HepG2 (cell line): ENCODE results near the gene SYCP2. TPM values are rescaled to one million over a fixed set of nuclear protein-coding genes. Genes with fewer than 3 reads are reported as not detected.

Source experiments
- ATAC-seq: fragments of 200-7000 bp; cut with Tn5 transposase; 3 replicates; pipeline ENCODE4 v1.9.1; 2020; ENCODE audit warnings: mild to moderate bottlenecking, moderate library complexity
- BruUV-seq: library from RNA; stranded (reverse); fragments of 400-500 nt; replicated peaks from 2 replicates; lab custom pipeline; 2021; lab: Mats Ljungman, UMichigan
- CTCF ChIA-PET: fragments of 300-600 bp; formaldehyde crosslinking; extraction: SDS; loops from one replicate; lab custom pipeline; 2021; ENCODE audit warnings: low total read pairs, inconsistent platforms, low intra/inter-chr PET ratio; lab: Yijun Ruan, JAX
- POLR2A ChIA-PET: fragments of 350-600 bp; sonication (Branson Sonifier 250); formaldehyde crosslinking; loops from one replicate; lab custom pipeline; 2020; ENCODE audit warnings: antibody characterized with exemption, inconsistent platforms; lab: Yijun Ruan, JAX
- DNase-seq: peaks from one replicate; pipeline ENCODE4 v3.0.0-alpha.2; 2015; ENCODE audit warnings: low spot score
- FAIRE-seq: peaks from 3 replicates; lab custom pipeline; 2011; peaks lifted over from hg19 to GRCh38; lab: Jason Lieb, UNC
- H2AFZ ChIP-seq: one replicate; pipeline ENCODE4 v1.6.1; 2011; ENCODE audit warnings: low read length, inconsistent platforms
- H3K27ac ChIP-seq: fragments of 300-600 bp; 3 replicates; pipeline ENCODE4 v1.8.0; 2011; ENCODE audit warnings: mixed run types, mild to moderate bottlenecking, mixed read lengths, low read length, inconsistent platforms; ENCODE audit not compliant: insufficient read depth; ENCODE audit errors: extremely low read length
- H3K27me3 ChIP-seq, 2 experiments: fragments of 200-600 bp in 1 of 2; 2 replicates in 1 of 2; 3 replicates in 1 of 2; pipeline versions ENCODE4 v1.6.0 to v1.8.0; 2011; ENCODE audit warnings: low read length in 2 of 2, mild to moderate bottlenecking in 2 of 2, moderate library complexity in 2 of 2, inconsistent platforms in 1 of 2; ENCODE audit not compliant: insufficient read depth in 2 of 2, control insufficient read depth in 1 of 2
- H3K36me3 ChIP-seq, 2 experiments: fragments of 200-600 bp in 1 of 2; replicated peaks in 1 of 2; 2 replicates in 1 of 2; 3 replicates in 1 of 2; pipeline versions ENCODE4 v1.5.1 to v1.8.0; 2011; ENCODE audit warnings: low read length in 2 of 2, inconsistent platforms in 1 of 2; ENCODE audit not compliant: insufficient read depth in 2 of 2, control insufficient read depth in 1 of 2
- H3K4me1 ChIP-seq: 2 replicates; pipeline ENCODE4 v1.5.1; 2012; ENCODE audit warnings: low read length, inconsistent platforms; ENCODE audit not compliant: insufficient read depth
- H3K4me2 ChIP-seq: 2 replicates; pipeline ENCODE4 v1.6.0; 2011; ENCODE audit warnings: low read depth, low read length, inconsistent platforms
- H3K4me3 ChIP-seq, 3 experiments: fragments of 200-600 bp in 1 of 3; sonication (generic), shearing (Covaris generic) in 1 of 3; replicated peaks in 1 of 3; 2 replicates each; pipeline ENCODE4 v1.5.1; 2011 to 2016; ENCODE audit warnings: low read length in 3 of 3, inconsistent platforms in 2 of 3, low read depth in 2 of 3, mild to moderate bottlenecking in 2 of 3, control low read depth in 1 of 3, mixed read lengths in 1 of 3; ENCODE audit not compliant: insufficient read depth in 1 of 3
- H3K79me2 ChIP-seq: one replicate; pipeline ENCODE4 v1.6.1; 2011; ENCODE audit warnings: low read length, inconsistent platforms; ENCODE audit not compliant: insufficient read depth
- H3K9ac ChIP-seq: 2 replicates; pipeline ENCODE4 v1.6.0; 2011; ENCODE audit warnings: mild to moderate bottlenecking, low read depth, low read length, inconsistent platforms; ENCODE audit not compliant: insufficient read depth
- H3K9me3 ChIP-seq: 2 replicates; pipeline ENCODE4 v1.5.1; 2012; ENCODE audit warnings: mild to moderate bottlenecking, low read length
- H4K20me1 ChIP-seq: 2 replicates; pipeline ENCODE4 v1.6.0; 2011; ENCODE audit warnings: inconsistent platforms, mild to moderate bottlenecking, low read length, moderate library complexity; ENCODE audit not compliant: insufficient read depth
- CBX1 ChIP-seq: IDR thresholded peaks from one replicate; pipeline ENCODE4 v1.6.1; 2016; ENCODE audit warnings: antibody characterized with exemption, low read depth
- MBNL3 ChIP-seq: fragments of 250-450 bp; sonication (Bioruptor Pico); conservative IDR thresholded peaks from 2 replicates; pipeline ENCODE4 v1.8.0; 2022; ENCODE audit warnings: mild to moderate bottlenecking, inconsistent platforms
- MTA1 ChIP-seq: sonication (generic); formaldehyde crosslinking; IDR thresholded peaks from 2 replicates; pipeline ENCODE4 v1.4.0; 2020; ENCODE audit warnings: missing genetic modification reagents, mild to moderate bottlenecking, borderline replicate concordance
- NR2C2 ChIP-seq: sonication (generic); formaldehyde crosslinking; IDR thresholded peaks from 2 replicates; pipeline ENCODE4 v1.4.0; 2020; ENCODE audit warnings: missing genetic modification reagents, mild to moderate bottlenecking, moderate library complexity, borderline replicate concordance
- RARG ChIP-seq: sonication (generic); formaldehyde crosslinking; IDR thresholded peaks from 2 replicates; pipeline ENCODE4 v1.4.0; 2020; ENCODE audit warnings: low read depth, mild to moderate bottlenecking, missing genetic modification reagents
- SMAD9 ChIP-seq: sonication (generic); formaldehyde crosslinking; IDR thresholded peaks from 2 replicates; pipeline ENCODE4 v1.5.1; 2020; ENCODE audit warnings: mild to moderate bottlenecking, missing genetic modification reagents
- TCF12 ChIP-seq, 2 experiments: fragments of 450-650 bp in 1 of 2; sonication (generic) in 1 of 2; formaldehyde crosslinking in 1 of 2; IDR thresholded peaks; 2 replicates each; pipeline versions ENCODE4 v1.6.1 to v1.8.0; 2017 to 2022; ENCODE audit warnings: antibody characterized with exemption in 1 of 2, mild to moderate bottlenecking in 1 of 2, missing genetic modification reagents in 1 of 2, moderate library complexity in 1 of 2
- TCF7 ChIP-seq: sonication (generic); IDR thresholded peaks from 2 replicates; pipeline ENCODE4 v1.6.1; 2016; ENCODE audit warnings: antibody characterized with exemption, low read depth
- TIGD3 ChIP-seq: sonication (generic); formaldehyde crosslinking; IDR thresholded peaks from 2 replicates; pipeline ENCODE4 v1.5.1; 2020; ENCODE audit warnings: mild to moderate bottlenecking, missing genetic modification reagents, borderline replicate concordance
- ZNF660 ChIP-seq: sonication (generic); formaldehyde crosslinking; IDR thresholded peaks from 2 replicates; pipeline ENCODE4 v1.5.1; 2020; ENCODE audit warnings: mild to moderate bottlenecking, low read depth, missing genetic modification reagents, borderline replicate concordance
- ZNF724P ChIP-seq: sonication (generic); formaldehyde crosslinking; IDR thresholded peaks from 2 replicates; pipeline ENCODE4 v1.8.0; 2022; ENCODE audit warnings: missing genetic modification reagents, borderline replicate concordance
- ZNF788 ChIP-seq: sonication (generic); formaldehyde crosslinking; IDR thresholded peaks from 2 replicates; pipeline ENCODE4 v1.5.0; 2020; ENCODE audit warnings: mild to moderate bottlenecking, missing genetic modification reagents, borderline replicate concordance
- WGBS: methylation state at CpG from one replicate; pipeline ENCODE4 v1.1.6; 2017; ENCODE audit warnings: low lambda C conversion rate; 5-methylcytosine and 5-hydroxymethylcytosine counted together
- in situ Hi-C: cut with HindIII; loops from 2 replicates; pipeline ENCODE4 v1.10.0; 2017; ENCODE audit warnings: low pct_unique_long_range_greater_than_20kb; ENCODE audit not compliant: extremely low pct_ligation_motif_present
- intact Hi-C: fragments of 100-400 bp; cut with micrococcal nuclease; formaldehyde crosslinking; loops from one replicate; pipeline ENCODE4 v1.10.0; 2022; ENCODE audit not compliant: unreplicated experiment
- polyA plus RNA-seq, 8 experiments: library from polyadenylated mRNA; depleted of rRNA in 3 of 8; stranded (reverse) in 7 of 8; unstranded in 1 of 8; fragments of >200 nt; fragmentation: Illumina TruSeq in 4 of 8; extraction: Trizol in 4 of 8; gene quantifications; 2 replicates each; pipeline versions ENCODE4 v1.2.1 to v1.2.3, GENCODE V29; 2011 to 2016; ENCODE audit warnings: low read depth in 4 of 8, missing spikeins in 1 of 8, mixed read lengths in 1 of 8; ENCODE audit not compliant: insufficient read depth in 1 of 8
- total RNA-seq, 5 experiments: library from RNA; depleted of rRNA; stranded (reverse); fragments of >200 nt; fragmentation: Illumina TruSeq; extraction: Trizol; gene quantifications; 2 replicates each; pipeline ENCODE4 v1.2.3, GENCODE V29; 2016; ENCODE audit warnings: low read depth in 1 of 5
- TF ChIP-seq, protein P1 (sequence below): sonication (generic); formaldehyde crosslinking; IDR thresholded peaks from 2 replicates; pipeline ENCODE4 v1.4.0; 2020; ENCODE audit warnings: missing genetic modification reagents
- TF ChIP-seq, protein P2 (sequence below): sonication (generic); formaldehyde crosslinking; conservative IDR thresholded peaks from 2 replicates; pipeline ENCODE4 v1.8.1; 2023; ENCODE audit warnings: missing genetic modification reagents
- TF ChIP-seq, protein P3 (sequence below): sonication (generic); formaldehyde crosslinking; IDR thresholded peaks from 2 replicates; pipeline ENCODE4 v1.5.0; 2020; ENCODE audit warnings: mild to moderate bottlenecking, missing genetic modification reagents
- TF ChIP-seq, protein P4 (sequence below): sonication (generic); formaldehyde crosslinking; IDR thresholded peaks from 2 replicates; pipeline ENCODE4 v1.5.0; 2020; ENCODE audit warnings: mild to moderate bottlenecking, missing genetic modification reagents

The SYCP2 gene
- total and polyA plus RNA-seq, 2 of the 13 experiments (the other 11 are each of a cell fraction or from before 2014, with no cell fraction given): 0.07 to 0.24 TPM

GRCh38 chr20:59983076-59983475 lies 49.6 kb upstream of the SYCP2 start:
- no peaks in the 10 kb centered on the region for H3K79me2 ChIP-seq
- no peak for ATAC-seq
- H3K4me2 ChIP-seq: no peak overlapping the region
- DNase-seq: no peak
- H3K27me3 ChIP-seq: no peaks in the 10 kb centered on the region
- no peaks in the 10 kb centered on the region for H3K9me3 ChIP-seq
- in situ Hi-C loops (no loop called here), intact Hi-C loops (no loop called here)
- H3K4me1 ChIP-seq: no peaks in the 10 kb centered on the region
- H3K36me3 ChIP-seq: no peaks in the 10 kb centered on the region
- H3K27ac ChIP-seq: no peak overlapping the region
- H2AFZ ChIP-seq: no peak overlapping the region
- BruUV-seq: no TSS peak
- ChIA-PET POLR2A (no interaction called here), CTCF (no interaction called here)
- no peak for FAIRE-seq
- H3K9ac ChIP-seq: no peak overlapping the region
- no peaks in the 10 kb centered on the region for H4K20me1 ChIP-seq
- H3K4me3 ChIP-seq: no peak overlapping the region
- 56% methylated on average over 9 of the region's 9 CpGs for WGBS
- TF ChIP-seq, protein P1, sequence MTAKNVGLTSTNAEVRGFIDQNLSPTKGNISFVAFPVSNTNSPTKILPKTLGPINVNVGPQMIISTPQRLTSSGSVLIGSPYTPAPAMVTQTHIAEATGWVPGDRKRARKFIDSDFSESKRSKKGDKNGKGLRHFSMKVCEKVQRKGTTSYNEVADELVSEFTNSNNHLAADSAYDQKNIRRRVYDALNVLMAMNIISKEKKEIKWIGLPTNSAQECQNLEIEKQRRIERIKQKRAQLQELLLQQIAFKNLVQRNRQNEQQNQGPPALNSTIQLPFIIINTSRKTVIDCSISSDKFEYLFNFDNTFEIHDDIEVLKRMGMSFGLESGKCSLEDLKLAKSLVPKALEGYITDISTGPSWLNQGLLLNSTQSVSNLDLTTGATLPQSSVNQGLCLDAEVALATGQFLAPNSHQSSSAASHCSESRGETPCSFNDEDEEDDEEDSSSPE (CRISPR knock-in tag): no peak
- TF ChIP-seq RARG (CRISPR knock-in tag) (no peak), MTA1 (no peak), CBX1 (no peak), ZNF788 (CRISPR knock-in tag) (no peak), TCF7 (no peak), ZNF724P (CRISPR knock-in tag) (no peak), ZNF660 (no peak), MBNL3 (CRISPR knock-in tag) (no peak), TCF12 (IDR thresholded peaks at IDR 0.05) (no peak), TCF12 (CRISPR knock-in tag; IDR thresholded peaks at IDR 0.05) (no peak), TIGD3 (no peak), SMAD9 (CRISPR knock-in tag) (no peak), NR2C2 (no peak)
- TF ChIP-seq, protein P2, sequence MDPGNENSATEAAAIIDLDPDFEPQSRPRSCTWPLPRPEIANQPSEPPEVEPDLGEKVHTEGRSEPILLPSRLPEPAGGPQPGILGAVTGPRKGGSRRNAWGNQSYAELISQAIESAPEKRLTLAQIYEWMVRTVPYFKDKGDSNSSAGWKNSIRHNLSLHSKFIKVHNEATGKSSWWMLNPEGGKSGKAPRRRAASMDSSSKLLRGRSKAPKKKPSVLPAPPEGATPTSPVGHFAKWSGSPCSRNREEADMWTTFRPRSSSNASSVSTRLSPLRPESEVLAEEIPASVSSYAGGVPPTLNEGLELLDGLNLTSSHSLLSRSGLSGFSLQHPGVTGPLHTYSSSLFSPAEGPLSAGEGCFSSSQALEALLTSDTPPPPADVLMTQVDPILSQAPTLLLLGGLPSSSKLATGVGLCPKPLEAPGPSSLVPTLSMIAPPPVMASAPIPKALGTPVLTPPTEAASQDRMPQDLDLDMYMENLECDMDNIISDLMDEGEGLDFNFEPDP (CRISPR knock-in tag): no peak
- TF ChIP-seq, protein P3, sequence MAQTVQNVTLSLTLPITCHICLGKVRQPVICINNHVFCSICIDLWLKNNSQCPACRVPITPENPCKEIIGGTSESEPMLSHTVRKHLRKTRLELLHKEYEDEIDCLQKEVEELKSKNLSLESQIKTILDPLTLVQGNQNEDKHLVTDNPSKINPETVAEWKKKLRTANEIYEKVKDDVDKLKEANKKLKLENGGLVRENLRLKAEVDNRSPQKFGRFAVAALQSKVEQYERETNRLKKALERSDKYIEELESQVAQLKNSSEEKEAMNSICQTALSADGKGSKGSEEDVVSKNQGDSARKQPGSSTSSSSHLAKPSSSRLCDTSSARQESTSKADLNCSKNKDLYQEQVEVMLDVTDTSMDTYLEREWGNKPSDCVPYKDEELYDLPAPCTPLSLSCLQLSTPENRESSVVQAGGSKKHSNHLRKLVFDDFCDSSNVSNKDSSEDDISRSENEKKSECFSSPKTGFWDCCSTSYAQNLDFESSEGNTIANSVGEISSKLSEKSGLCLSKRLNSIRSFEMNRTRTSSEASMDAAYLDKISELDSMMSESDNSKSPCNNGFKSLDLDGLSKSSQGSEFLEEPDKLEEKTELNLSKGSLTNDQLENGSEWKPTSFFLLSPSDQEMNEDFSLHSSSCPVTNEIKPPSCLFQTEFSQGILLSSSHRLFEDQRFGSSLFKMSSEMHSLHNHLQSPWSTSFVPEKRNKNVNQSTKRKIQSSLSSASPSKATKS (CRISPR knock-in tag): no peak
- TF ChIP-seq, protein P4, sequence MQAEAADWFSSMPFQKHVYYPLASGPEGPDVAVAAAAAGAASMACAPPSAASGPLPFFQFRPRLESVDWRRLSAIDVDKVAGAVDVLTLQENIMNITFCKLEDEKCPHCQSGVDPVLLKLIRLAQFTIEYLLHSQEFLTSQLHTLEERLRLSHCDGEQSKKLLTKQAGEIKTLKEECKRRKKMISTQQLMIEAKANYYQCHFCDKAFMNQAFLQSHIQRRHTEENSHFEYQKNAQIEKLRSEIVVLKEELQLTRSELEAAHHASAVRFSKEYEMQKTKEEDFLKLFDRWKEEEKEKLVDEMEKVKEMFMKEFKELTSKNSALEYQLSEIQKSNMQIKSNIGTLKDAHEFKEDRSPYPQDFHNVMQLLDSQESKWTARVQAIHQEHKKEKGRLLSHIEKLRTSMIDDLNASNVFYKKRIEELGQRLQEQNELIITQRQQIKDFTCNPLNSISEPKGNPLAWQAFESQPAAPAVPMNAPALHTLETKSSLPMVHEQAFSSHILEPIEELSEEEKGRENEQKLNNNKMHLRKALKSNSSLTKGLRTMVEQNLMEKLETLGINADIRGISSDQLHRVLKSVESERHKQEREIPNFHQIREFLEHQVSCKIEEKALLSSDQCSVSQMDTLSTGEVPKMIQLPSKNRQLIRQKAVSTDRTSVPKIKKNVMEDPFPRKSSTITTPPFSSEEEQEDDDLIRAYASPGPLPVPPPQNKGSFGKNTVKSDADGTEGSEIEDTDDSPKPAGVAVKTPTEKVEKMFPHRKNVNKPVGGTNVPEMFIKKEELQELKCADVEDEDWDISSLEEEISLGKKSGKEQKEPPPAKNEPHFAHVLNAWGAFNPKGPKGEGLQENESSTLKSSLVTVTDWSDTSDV: no peak
